ENCODE measurements around the gene KLK3.
"Not testable (repeated sequence)": the region's sequence is repeated elsewhere in the genome, so short reads cannot be mapped to it uniquely, and the experiment has no call there.

KLK3 gene

GRCh38 chr19:50854636-50855410 lies at the start of gene KLK3:
KLK3 (plus strand) TSS chr19:50854915; CDS start chr19:50854956, 41 bp downstream.
- ATAC-seq (ENCODE audit: low read depth), result no peak
- no peak within 1 kb of the TSS for H3K27ac ChIP-seq (ENCODE audit: poor library complexity, severe bottlenecking)
- H3K27me3 ChIP-seq (ENCODE audit: insufficient read depth, poor library complexity, severe bottlenecking), result no peaks in the 10 kb centered on the region

DNA sequence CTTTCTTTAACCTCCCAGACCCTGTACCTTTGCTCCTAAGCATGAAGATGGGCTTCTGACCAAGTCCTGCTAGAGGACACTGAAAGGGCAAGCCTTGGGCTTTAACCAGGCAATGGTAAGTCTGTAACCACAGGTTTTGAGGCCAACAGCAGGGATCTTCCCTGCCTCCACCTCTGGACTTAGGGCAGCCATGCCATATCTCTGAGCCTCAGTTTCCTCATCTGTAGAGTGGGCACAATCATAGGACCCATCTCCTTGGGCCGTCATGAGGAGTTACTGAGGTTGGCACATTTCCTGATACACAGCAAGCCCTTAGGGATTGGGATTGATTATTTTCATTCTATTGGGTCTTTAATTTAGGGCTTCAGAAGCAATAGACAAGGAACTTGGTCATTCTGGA lies 45.9 kb upstream of the KLK3 start:
- ATAC-seq (ENCODE audit: low read depth) (no peak), DNase-seq (ENCODE audit: low spot score) (no peak)
- no peaks in the 10 kb centered on the region for H3K27me3 ChIP-seq (ENCODE audit: insufficient read depth, poor library complexity, severe bottlenecking)
- no peaks in the 10 kb centered on the region for H3K4me1 ChIP-seq (ENCODE audit: insufficient read depth, poor library complexity, severe bottlenecking)
- H3K36me3 ChIP-seq (ENCODE audit: low read depth), result no peaks in the 10 kb centered on the region
- H3K4me3 ChIP-seq (ENCODE audit: severe bottlenecking), result no peak overlapping the region
- TF ChIP-seq, protein P1, sequence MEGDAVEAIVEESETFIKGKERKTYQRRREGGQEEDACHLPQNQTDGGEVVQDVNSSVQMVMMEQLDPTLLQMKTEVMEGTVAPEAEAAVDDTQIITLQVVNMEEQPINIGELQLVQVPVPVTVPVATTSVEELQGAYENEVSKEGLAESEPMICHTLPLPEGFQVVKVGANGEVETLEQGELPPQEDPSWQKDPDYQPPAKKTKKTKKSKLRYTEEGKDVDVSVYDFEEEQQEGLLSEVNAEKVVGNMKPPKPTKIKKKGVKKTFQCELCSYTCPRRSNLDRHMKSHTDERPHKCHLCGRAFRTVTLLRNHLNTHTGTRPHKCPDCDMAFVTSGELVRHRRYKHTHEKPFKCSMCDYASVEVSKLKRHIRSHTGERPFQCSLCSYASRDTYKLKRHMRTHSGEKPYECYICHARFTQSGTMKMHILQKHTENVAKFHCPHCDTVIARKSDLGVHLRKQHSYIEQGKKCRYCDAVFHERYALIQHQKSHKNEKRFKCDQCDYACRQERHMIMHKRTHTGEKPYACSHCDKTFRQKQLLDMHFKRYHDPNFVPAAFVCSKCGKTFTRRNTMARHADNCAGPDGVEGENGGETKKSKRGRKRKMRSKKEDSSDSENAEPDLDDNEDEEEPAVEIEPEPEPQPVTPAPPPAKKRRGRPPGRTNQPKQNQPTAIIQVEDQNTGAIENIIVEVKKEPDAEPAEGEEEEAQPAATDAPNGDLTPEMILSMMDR (IDR thresholded peaks at IDR 0.05; ENCODE audit: poor library complexity, severe bottlenecking), result no peak
- no peak overlapping the region for H3K27ac ChIP-seq (ENCODE audit: poor library complexity, severe bottlenecking)
- no peaks in the 10 kb centered on the region for H3K9me3 ChIP-seq (ENCODE audit: severe bottlenecking)

More at GRCh38 chr19:50854636-50855410, at the start of gene KLK3:
- Histone ChIP-seq H3K4me1 (ENCODE audit: insufficient read depth, poor library complexity, severe bottlenecking) (no peaks in the 10 kb centered on the region), H3K4me3 (ENCODE audit: severe bottlenecking) (no peak within 1 kb of the TSS), H3K9me3 (ENCODE audit: severe bottlenecking) (no peaks in the 10 kb centered on the region), H3K36me3 (ENCODE audit: low read depth) (no peaks in the 10 kb centered on the region)
- TF ChIP-seq, protein P1 (IDR thresholded peaks at IDR 0.05; ENCODE audit: poor library complexity, severe bottlenecking), result no peak
- DNase-seq (ENCODE audit: low spot score), result no peak

- not testable (repeated sequence) for H3K27ac ChIP-seq (ENCODE audit: poor library complexity, severe bottlenecking); H3K27me3 ChIP-seq (ENCODE audit: insufficient read depth, poor library complexity, severe bottlenecking); H3K4me3 ChIP-seq (ENCODE audit: severe bottlenecking); H3K36me3 ChIP-seq (ENCODE audit: low read depth); H3K4me1 ChIP-seq (ENCODE audit: insufficient read depth, poor library complexity, severe bottlenecking); H3K9me3 ChIP-seq (ENCODE audit: severe bottlenecking); DNase-seq (ENCODE audit: low spot score); ATAC-seq (ENCODE audit: low read depth)
Observed at GRCh38 chr19:50811622-50812238, 43.0 kb upstream of the KLK3 start.

GRCh38 chr19:50812474-50812873 lies 42.2 kb upstream of the KLK3 start:
- TF ChIP-seq, protein P1 (IDR thresholded peaks at IDR 0.05; ENCODE audit: poor library complexity, severe bottlenecking), result no peak
- no peak for DNase-seq (ENCODE audit: low spot score)
- no peak overlapping the region for H3K27ac ChIP-seq (ENCODE audit: poor library complexity, severe bottlenecking)
- no peaks in the 10 kb centered on the region for H3K9me3 ChIP-seq (ENCODE audit: severe bottlenecking)
- H3K4me3 ChIP-seq (ENCODE audit: severe bottlenecking), result no peak overlapping the region
- no peak for ATAC-seq (ENCODE audit: low read depth)
- no peaks in the 10 kb centered on the region for H3K36me3 ChIP-seq (ENCODE audit: low read depth)
- H3K27me3 ChIP-seq (ENCODE audit: insufficient read depth, poor library complexity, severe bottlenecking), result no peaks in the 10 kb centered on the region
- H3K4me1 ChIP-seq (ENCODE audit: insufficient read depth, poor library complexity, severe bottlenecking), result no peaks in the 10 kb centered on the region

GRCh38 chr19:50814883-50815282 lies 39.8 kb upstream of the KLK3 start:
- TF ChIP-seq, protein P1 (IDR thresholded peaks at IDR 0.05; ENCODE audit: poor library complexity, severe bottlenecking), result no peak
- Histone ChIP-seq H3K27ac (ENCODE audit: poor library complexity, severe bottlenecking) (no peak overlapping the region), H3K4me3 (ENCODE audit: severe bottlenecking) (no peak overlapping the region), H3K9me3 (ENCODE audit: severe bottlenecking) (no peaks in the 10 kb centered on the region), H3K4me1 (ENCODE audit: insufficient read depth, poor library complexity, severe bottlenecking) (no peaks in the 10 kb centered on the region), H3K36me3 (ENCODE audit: low read depth) (no peaks in the 10 kb centered on the region), H3K27me3 (ENCODE audit: insufficient read depth, poor library complexity, severe bottlenecking) (peaks cover 6% of the 10 kb centered on the region)
- ATAC-seq (ENCODE audit: low read depth) (no peak), DNase-seq (ENCODE audit: low spot score) (no peak)
